CD14-positive monocyte (primary cell): ENCODE results near the gene ACE. TPM values are rescaled to one million over a fixed set of nuclear protein-coding genes. Genes with fewer than 3 reads are reported as not detected.

Experiments
- DNase-seq, 3 donors: peaks; one replicate each; pipeline ENCODE4 v3.0.0-alpha.2; 2011 to 2022
- H2AFZ ChIP-seq: 2 replicates; pipeline ENCODE4 v1.6.0; 2012; ENCODE audit warnings: mild to moderate bottlenecking, low read depth, low read length, inconsistent platforms; ENCODE audit not compliant: insufficient read depth, poor library complexity, severe bottlenecking
- H3K27ac ChIP-seq, 2 donors: 1 replicate in 1 of 2; 2 replicates in 1 of 2; pipeline ENCODE4 v1.5.1; 2012 to 2013; ENCODE audit warnings: low read length in 2 of 2, control low read depth in 1 of 2, inconsistent platforms in 1 of 2, low read depth in 1 of 2, mild to moderate bottlenecking in 1 of 2
- H3K27me3 ChIP-seq, 2 donors: one replicate each; pipeline versions ENCODE4 v1.6.0 to v1.6.1; 2011 to 2013; ENCODE audit warnings: low read length in 2 of 2; ENCODE audit not compliant: control insufficient read depth in 2 of 2, insufficient read depth in 2 of 2
- H3K36me3 ChIP-seq, 2 donors: replicated peaks in 1 of 2; 1 replicate in 1 of 2; 2 replicates in 1 of 2; pipeline versions ENCODE4 v1.5.1 to v1.6.1; 2012 to 2013; ENCODE audit warnings: low read length in 2 of 2, control low read depth in 1 of 2, inconsistent platforms in 1 of 2, mild to moderate bottlenecking in 1 of 2; ENCODE audit not compliant: insufficient read depth in 2 of 2, control insufficient read depth in 1 of 2
- H3K4me1 ChIP-seq, 2 donors: 1 replicate in 1 of 2; 2 replicates in 1 of 2; pipeline versions ENCODE4 v1.5.1 to v1.6.1; 2012 to 2013; ENCODE audit warnings: low read length in 2 of 2, control low read depth in 1 of 2, inconsistent platforms in 1 of 2, mild to moderate bottlenecking in 1 of 2, moderate library complexity in 1 of 2; ENCODE audit not compliant: insufficient read depth in 2 of 2, control insufficient read depth in 1 of 2
- H3K4me2 ChIP-seq: replicated peaks from 2 replicates; pipeline ENCODE3; 2012; ENCODE audit warnings: low read length, moderate library complexity, mild to moderate bottlenecking; ENCODE audit not compliant: poor library complexity, severe bottlenecking; ENCODE audit errors: extremely low read depth
- H3K4me3 ChIP-seq, 3 experiments: fragments of 200-600 bp in 1 of 3; sonication (generic) in 1 of 3; replicated peaks in 1 of 3; 1 replicate in 2 of 3; 2 replicates in 1 of 3; pipeline ENCODE4 v1.5.1; 2011 to 2013; ENCODE audit warnings: low read length in 3 of 3, mild to moderate bottlenecking in 3 of 3, control low read depth in 2 of 3, low read depth in 2 of 3, inconsistent platforms in 1 of 3, moderate library complexity in 1 of 3
- H3K79me2 ChIP-seq: 2 replicates; pipeline ENCODE4 v1.6.0; 2012; ENCODE audit warnings: mild to moderate bottlenecking, control low read depth, inconsistent platforms, low read length, moderate library complexity; ENCODE audit not compliant: insufficient read depth
- H3K9ac ChIP-seq: 2 replicates; pipeline ENCODE4 v1.6.0; 2017; ENCODE audit warnings: low read length, mild to moderate bottlenecking; ENCODE audit not compliant: insufficient read depth, poor library complexity, severe bottlenecking
- H3K9me3 ChIP-seq, 2 donors: replicated peaks in 1 of 2; 1 replicate in 1 of 2; 2 replicates in 1 of 2; pipeline versions ENCODE4 v1.5.1 to v1.6.1; 2012 to 2013; ENCODE audit warnings: low read length in 2 of 2, control low read depth in 1 of 2; ENCODE audit not compliant: control insufficient read depth in 1 of 2, insufficient read depth in 1 of 2
- H4K20me1 ChIP-seq: 2 replicates; pipeline ENCODE4 v1.6.0; 2012; ENCODE audit warnings: mild to moderate bottlenecking, low read length, control low read depth, moderate library complexity; ENCODE audit not compliant: insufficient read depth
- H3K27ac Mint-ChIP-seq, 7 donors: one replicate each; pipeline ENCODE4 v1.8.0; 2020; ENCODE audit warnings: mild to moderate bottlenecking in 7 of 7, mixed read lengths in 7 of 7, moderate library complexity in 6 of 7, inconsistent platforms in 2 of 7
- H3K27me3 Mint-ChIP-seq, 3 donors: one replicate each; pipeline ENCODE4 v1.8.0; 2021 to 2022; ENCODE audit warnings: low read depth in 3 of 3, mild to moderate bottlenecking in 3 of 3, mixed read lengths in 3 of 3, moderate library complexity in 3 of 3, inconsistent platforms in 1 of 3
- H3K36me3 Mint-ChIP-seq, 2 donors: one replicate each; pipeline ENCODE4 v1.8.0; 2020; ENCODE audit warnings: mixed read lengths in 2 of 2, inconsistent platforms in 1 of 2, mild to moderate bottlenecking in 1 of 2
- H3K4me1 Mint-ChIP-seq: one replicate; pipeline ENCODE4 v1.8.0; 2020; ENCODE audit warnings: mild to moderate bottlenecking, mixed read lengths
- H3K4me3 Mint-ChIP-seq, 2 donors: one replicate each; pipeline ENCODE4 v1.8.0; 2020; ENCODE audit warnings: mild to moderate bottlenecking in 2 of 2, mixed read lengths in 2 of 2, moderate library complexity in 1 of 2
- H3K9me3 Mint-ChIP-seq, 7 donors: one replicate each; pipeline ENCODE4 v1.8.0; 2020 to 2022; ENCODE audit warnings: mixed read lengths in 7 of 7, mild to moderate bottlenecking in 6 of 7, moderate library complexity in 6 of 7, inconsistent platforms in 2 of 7
- WGBS: methylation state at CpG from one replicate; pipeline ENCODE4 v1.1.5; 2013; ENCODE audit warnings: missing lambda C conversion rate; ENCODE audit not compliant: insufficient coverage; 5-methylcytosine and 5-hydroxymethylcytosine counted together
- intact Hi-C, 2 donors: fragments of 100-400 bp; cut with micrococcal nuclease; formaldehyde crosslinking; loops; one replicate each; pipeline versions ENCODE4 v1.15.0 to v1.15.1; 2023
- polyA plus RNA-seq, 3 donors: library from polyadenylated mRNA; depleted of rRNA in 1 of 3; unstranded in 2 of 3; stranded (reverse) in 1 of 3; fragments of 300-500 nt in 2 of 3; fragments of >200 nt in 1 of 3; fragmentation: Illumina TruSeq in 2 of 3; gene quantifications; 1 replicate in 2 of 3; 2 replicates in 1 of 3; pipeline ENCODE4 v1.2.3, GENCODE V29; 2012 to 2021
- TF ChIP-seq, protein P1 (sequence below): fragments of 200-600 bp; IDR thresholded peaks from one replicate; pipeline ENCODE4 v1.8.0; 2022; ENCODE audit warnings: antibody characterized with exemption, mild to moderate bottlenecking

The ACE gene
- polyA plus RNA-seq, 3 donors, result 0.55 TPM; not detected in 2

GRCh38 chr17:63445065-63445464, 31.8 kb upstream of the ACE start:
- Mint-ChIP-seq H3K27me3 (peaks cover 12 to 24% (median 20%) of the 10 kb centered on the region in 3 donors), H3K36me3 (peaks cover 3% of the 10 kb centered on the region in 2 donors), H3K9me3 (peaks cover 0 to 3% (median 0%) of the 10 kb centered on the region in 7 donors), H3K4me1 (peaks cover 33% of the 10 kb centered on the region), H3K27ac (peak overlapping the region in 4 of 7 donors; percentile 5 to 55 (median 32)), H3K4me3 (peak overlapping the region; percentile 69 to 80)
- H3K9ac ChIP-seq, result no peak overlapping the region
- TF ChIP-seq, protein P1, sequence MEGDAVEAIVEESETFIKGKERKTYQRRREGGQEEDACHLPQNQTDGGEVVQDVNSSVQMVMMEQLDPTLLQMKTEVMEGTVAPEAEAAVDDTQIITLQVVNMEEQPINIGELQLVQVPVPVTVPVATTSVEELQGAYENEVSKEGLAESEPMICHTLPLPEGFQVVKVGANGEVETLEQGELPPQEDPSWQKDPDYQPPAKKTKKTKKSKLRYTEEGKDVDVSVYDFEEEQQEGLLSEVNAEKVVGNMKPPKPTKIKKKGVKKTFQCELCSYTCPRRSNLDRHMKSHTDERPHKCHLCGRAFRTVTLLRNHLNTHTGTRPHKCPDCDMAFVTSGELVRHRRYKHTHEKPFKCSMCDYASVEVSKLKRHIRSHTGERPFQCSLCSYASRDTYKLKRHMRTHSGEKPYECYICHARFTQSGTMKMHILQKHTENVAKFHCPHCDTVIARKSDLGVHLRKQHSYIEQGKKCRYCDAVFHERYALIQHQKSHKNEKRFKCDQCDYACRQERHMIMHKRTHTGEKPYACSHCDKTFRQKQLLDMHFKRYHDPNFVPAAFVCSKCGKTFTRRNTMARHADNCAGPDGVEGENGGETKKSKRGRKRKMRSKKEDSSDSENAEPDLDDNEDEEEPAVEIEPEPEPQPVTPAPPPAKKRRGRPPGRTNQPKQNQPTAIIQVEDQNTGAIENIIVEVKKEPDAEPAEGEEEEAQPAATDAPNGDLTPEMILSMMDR, result no peak
- no peak for DNase-seq
- WGBS, result no CpG with 5 or more reads among the region's 7 CpGs
- no peaks in the 10 kb centered on the region for H4K20me1 ChIP-seq
- no peak overlapping the region for H3K27ac ChIP-seq
- peaks cover 28 to 41% of the 10 kb centered on the region in 2 donors for H3K4me1 ChIP-seq
- no peaks in the 10 kb centered on the region for H3K9me3 ChIP-seq
- H3K79me2 ChIP-seq, result no peaks in the 10 kb centered on the region
- H3K27me3 ChIP-seq, result no peaks in the 10 kb centered on the region
- intact Hi-C loops, result loop anchor here in 1 of 2 donors (10.0 kb wide), 1 partner anchor 100 kb away; no protein-coding TSS in a partner anchor
- H3K36me3 ChIP-seq, result no peaks in the 10 kb centered on the region
- peak overlapping the region; percentile 76 for H3K4me2 ChIP-seq
- H3K4me3 ChIP-seq, result peak overlapping the region in 1 of 3 experiments; percentile 75
- no peak overlapping the region for H2AFZ ChIP-seq

- peaks cover 25 to 41% of the 10 kb centered on the region in 2 donors for H3K4me1 ChIP-seq
- H3K4me3 Mint-ChIP-seq, result peak overlapping the region; percentile 69 to 80
- H3K36me3 ChIP-seq, result no peaks in the 10 kb centered on the region
- H3K4me2 ChIP-seq, result peak overlapping the region; percentile 76
- peak overlapping the region in 1 of 2 donors; percentile 45 for H3K27ac ChIP-seq
- H3K27me3 Mint-ChIP-seq, result peaks cover 12 to 28% (median 23%) of the 10 kb centered on the region in 3 donors
- WGBS, result 3% methylated on average over 24 of the region's 24 CpGs
- H2AFZ ChIP-seq, result peak overlapping the region; percentile 88
- H3K4me1 Mint-ChIP-seq, result peaks cover 33% of the 10 kb centered on the region
- peaks cover 0 to 3% (median 0%) of the 10 kb centered on the region in 7 donors for H3K9me3 Mint-ChIP-seq
- H3K4me3 ChIP-seq, result peak overlapping the region; percentile 30 to 75 (median 49)
- H3K27ac Mint-ChIP-seq, result peak overlapping the region in 3 of 7 donors; percentile 68 to 78 (median 70)
- H4K20me1 ChIP-seq, result no peaks in the 10 kb centered on the region
- H3K9ac ChIP-seq, result peak overlapping the region; percentile 81
- H3K36me3 Mint-ChIP-seq, result peaks cover 3% of the 10 kb centered on the region in 2 donors
- TF ChIP-seq, protein P1, result no peak
- H3K9me3 ChIP-seq, result no peaks in the 10 kb centered on the region
- intact Hi-C loops, result loop anchor here in 1 of 2 donors (10.0 kb wide), 1 partner anchor 99 kb away; no protein-coding TSS in a partner anchor
- DNase-seq, result peak in 2 of 3 donors; percentile 18 to 69
- H3K79me2 ChIP-seq, result no peaks in the 10 kb centered on the region
- no peaks in the 10 kb centered on the region for H3K27me3 ChIP-seq
Measured at GRCh38 chr17:63445571-63445953, 31.3 kb upstream of the ACE start.
